Measurements from ENCODE around the gene MSH3.

Gene MSH3

DNA sequence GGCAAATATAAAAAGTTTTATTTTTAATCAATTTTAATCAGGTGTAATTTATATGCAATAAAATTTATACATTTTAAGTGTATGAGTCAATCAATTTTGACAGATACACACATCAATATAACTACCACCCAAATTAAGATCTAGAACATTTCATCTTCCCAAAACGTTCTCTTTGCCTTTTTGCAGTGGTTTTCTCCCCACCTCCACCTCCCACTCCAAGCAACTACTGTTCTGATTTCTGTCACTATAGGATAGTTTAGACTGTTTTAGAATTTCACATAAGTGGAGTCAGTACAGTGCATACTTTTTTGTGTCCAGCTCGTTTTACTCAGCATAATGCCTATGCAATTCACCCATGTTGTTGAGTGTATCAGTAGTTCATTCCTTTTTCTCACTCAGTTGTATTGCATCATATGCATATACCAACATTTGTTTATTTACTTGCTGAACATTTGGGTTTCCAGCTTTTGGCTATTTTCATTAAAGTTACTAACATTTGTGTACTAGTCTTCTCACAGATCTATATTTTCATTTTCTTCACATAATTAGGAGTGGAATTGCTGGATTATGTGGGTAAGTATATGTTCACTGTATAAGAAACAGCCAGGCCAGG lies 52.5 kb downstream of the MSH3 start:
- TF ChIP-seq, protein P1, sequence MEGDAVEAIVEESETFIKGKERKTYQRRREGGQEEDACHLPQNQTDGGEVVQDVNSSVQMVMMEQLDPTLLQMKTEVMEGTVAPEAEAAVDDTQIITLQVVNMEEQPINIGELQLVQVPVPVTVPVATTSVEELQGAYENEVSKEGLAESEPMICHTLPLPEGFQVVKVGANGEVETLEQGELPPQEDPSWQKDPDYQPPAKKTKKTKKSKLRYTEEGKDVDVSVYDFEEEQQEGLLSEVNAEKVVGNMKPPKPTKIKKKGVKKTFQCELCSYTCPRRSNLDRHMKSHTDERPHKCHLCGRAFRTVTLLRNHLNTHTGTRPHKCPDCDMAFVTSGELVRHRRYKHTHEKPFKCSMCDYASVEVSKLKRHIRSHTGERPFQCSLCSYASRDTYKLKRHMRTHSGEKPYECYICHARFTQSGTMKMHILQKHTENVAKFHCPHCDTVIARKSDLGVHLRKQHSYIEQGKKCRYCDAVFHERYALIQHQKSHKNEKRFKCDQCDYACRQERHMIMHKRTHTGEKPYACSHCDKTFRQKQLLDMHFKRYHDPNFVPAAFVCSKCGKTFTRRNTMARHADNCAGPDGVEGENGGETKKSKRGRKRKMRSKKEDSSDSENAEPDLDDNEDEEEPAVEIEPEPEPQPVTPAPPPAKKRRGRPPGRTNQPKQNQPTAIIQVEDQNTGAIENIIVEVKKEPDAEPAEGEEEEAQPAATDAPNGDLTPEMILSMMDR (IDR thresholded peaks at IDR 0.05; ENCODE audit: extremely low read depth, insufficient read depth, missing control alignments), result no peak
- in situ Hi-C loops (cut with MboI; ENCODE audit: low pct_unique_long_range_greater_than_20kb, low sequenced_read_pairs, unreplicated experiment), result no loop called here
- DNase-seq (ENCODE audit: low spot score), result no peak

DNA sequence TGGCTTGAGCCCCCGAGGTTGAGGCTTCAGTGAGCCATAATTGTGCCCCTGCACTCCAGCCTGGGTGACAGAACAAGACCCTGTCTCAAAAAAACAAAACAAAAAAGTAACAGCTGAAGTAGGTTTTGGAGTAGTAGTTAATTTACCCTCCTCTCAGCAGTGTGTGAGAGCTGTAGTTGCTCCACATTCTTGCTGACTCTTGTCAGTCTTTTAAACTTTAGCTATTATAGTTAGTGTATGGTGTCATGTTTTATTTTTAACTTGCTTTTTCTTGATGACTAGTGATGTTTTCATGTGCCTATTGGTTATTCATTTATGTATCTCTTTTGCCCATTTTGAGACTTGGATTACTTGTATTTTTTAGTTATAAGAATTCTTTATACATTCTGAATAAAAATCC lies 53.2 kb downstream of the MSH3 start:
- TF ChIP-seq, protein P1 (IDR thresholded peaks at IDR 0.05; ENCODE audit: extremely low read depth, insufficient read depth, missing control alignments), result no peak
- in situ Hi-C loops (cut with MboI; ENCODE audit: low pct_unique_long_range_greater_than_20kb, low sequenced_read_pairs, unreplicated experiment), result no loop called here
- DNase-seq (ENCODE audit: low spot score), result no peak

DNA sequence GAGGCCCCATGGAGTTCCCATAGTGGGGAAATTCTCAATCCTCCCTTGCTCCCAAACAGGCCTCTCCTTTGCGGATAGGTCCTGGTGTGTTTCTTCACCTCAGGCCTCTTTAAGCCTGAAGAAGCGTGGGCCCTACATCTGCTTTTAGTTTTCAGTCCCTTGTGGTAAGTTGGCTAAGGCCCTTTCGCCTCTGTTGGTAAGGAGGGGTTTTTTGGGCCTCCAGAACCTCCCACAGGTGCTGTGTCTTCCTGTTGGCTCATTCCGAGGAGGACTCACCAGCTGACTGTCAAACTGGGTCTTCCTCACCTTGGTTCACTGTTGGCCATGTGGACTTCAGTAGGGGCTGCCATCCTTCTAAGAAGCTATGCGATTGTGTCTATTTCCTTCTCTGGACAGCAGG lies 56.8 kb downstream of the MSH3 start:
- in situ Hi-C loops (cut with MboI; ENCODE audit: low pct_unique_long_range_greater_than_20kb, low sequenced_read_pairs, unreplicated experiment), result no loop called here
- TF ChIP-seq, protein P1 (IDR thresholded peaks at IDR 0.05; ENCODE audit: extremely low read depth, insufficient read depth, missing control alignments), result no peak
- DNase-seq (ENCODE audit: low spot score), result no peak

DNA sequence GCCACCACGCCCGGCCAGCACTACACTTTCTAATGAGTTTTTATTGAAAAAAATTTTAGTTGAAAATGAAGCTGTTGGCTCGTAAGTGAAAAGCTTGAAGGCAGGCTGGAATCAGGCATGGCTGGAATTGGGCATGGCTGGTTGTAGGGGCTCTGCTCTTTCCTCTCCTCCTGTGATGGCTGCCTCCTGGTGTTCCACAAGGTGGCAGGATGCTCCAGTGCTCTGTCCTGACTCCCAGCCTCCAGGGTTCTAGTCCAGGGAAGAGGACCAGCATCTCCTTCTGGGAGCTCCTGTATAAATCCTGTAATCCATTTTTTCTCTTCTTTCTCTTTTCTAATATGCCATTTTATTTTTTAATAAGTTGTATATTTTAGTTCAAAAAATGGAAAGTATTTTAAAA lies 57.5 kb downstream of the MSH3 start:
- DNase-seq (ENCODE audit: low spot score), result no peak
- in situ Hi-C loops (cut with MboI; ENCODE audit: low pct_unique_long_range_greater_than_20kb, low sequenced_read_pairs, unreplicated experiment), result no loop called here
- TF ChIP-seq, protein P1 (IDR thresholded peaks at IDR 0.05; ENCODE audit: extremely low read depth, insufficient read depth, missing control alignments), result peak; percentile 64

DNA sequence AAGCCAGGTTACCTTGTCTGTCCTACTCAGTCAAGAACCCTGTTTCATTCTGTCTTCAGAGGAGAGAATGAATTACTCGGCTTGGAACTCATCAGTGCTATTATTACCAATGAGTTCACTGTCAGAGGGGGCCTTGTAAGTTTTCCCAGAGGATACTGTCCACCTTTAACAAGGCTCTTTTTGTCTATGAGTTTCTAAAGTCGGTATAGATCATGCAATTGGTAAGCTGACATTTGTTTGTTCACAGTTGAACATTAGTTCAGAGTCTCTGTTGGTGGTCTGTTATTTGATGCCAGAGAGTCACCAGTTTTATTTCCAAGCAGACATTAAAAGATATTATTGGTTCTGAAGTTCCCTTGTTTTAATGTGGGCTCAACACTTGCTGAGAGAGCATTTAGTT lies 58.5 kb downstream of the MSH3 start:
- in situ Hi-C loops (cut with MboI; ENCODE audit: low pct_unique_long_range_greater_than_20kb, low sequenced_read_pairs, unreplicated experiment), result no loop called here
- no peak for DNase-seq (ENCODE audit: low spot score)
- TF ChIP-seq, protein P1 (IDR thresholded peaks at IDR 0.05; ENCODE audit: extremely low read depth, insufficient read depth, missing control alignments), result no peak

DNA sequence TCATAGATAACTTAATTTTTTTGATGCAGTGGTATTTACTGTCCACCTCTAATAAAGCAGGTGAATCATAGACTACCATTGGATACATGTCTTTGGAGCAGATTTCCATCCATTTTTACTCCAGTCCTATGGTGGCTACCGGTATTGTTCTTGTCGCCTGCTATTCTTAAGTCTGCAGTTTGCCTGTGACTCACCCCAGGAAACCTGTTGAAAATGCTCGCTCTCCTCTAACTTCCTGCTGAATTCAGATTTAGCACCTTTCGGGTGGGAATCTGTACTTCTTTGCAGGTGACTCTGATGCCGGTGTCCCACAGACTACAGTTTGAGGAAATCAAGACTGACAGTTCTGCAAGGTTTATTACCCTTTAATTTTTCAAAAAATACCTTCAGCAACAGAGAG lies 59.2 kb downstream of the MSH3 start:
- in situ Hi-C loops (cut with MboI; ENCODE audit: low pct_unique_long_range_greater_than_20kb, low sequenced_read_pairs, unreplicated experiment), result no loop called here
- TF ChIP-seq, protein P1 (IDR thresholded peaks at IDR 0.05; ENCODE audit: extremely low read depth, insufficient read depth, missing control alignments), result no peak
- no peak for DNase-seq (ENCODE audit: low spot score)
